ENCODE results near the gene MRPL39.

Gene MRPL39

DNA sequence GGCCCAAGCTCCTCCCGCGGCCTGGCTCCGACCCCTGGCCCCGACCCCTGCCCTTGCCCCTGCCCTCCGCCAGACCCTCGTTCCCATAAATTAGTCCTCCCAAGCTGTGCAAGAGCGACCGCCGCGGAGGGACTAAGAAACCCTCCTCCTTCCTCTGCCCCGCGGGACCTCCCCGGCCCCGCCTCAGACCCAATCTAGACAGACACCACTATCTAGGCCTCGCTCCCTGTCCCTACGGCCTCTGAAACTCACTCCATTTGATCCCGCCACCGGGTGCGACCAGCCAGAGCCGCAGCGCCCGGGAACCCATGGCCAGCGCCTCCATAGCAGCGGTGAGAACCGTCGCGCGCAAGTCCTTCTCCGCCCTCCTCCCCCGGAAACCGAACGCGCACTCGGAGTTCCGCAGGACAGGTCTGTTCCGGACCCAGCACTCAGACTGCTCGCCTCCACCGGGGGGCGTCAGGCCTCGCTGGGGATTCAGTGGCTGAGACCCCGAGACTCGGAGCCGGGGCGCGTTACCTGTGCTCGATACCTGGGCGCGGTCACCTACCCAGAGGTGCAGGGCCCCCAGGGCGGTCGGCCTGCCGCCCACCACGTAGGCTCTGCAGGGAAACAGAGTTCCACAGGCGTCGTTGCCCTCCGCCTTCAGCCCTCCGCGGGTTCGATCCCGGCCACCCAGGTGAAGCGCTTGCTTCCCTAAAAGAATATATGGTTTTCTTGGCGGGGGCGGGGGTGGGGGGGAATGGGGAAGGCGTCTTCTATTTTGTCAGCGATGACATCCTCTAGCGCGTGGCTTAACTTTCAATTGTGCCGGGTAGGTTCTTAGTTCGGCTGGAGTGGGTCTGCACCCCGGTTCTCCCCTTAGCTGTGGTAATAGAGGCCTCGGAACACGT is at the start of gene MRPL39:
Gene MRPL39 (minus strand): TSS at position 331 of the 893 bp plus-strand sequence. CDS start 6 bp downstream, at position 325.
- peak within 1 kb of the TSS; percentile 94 for H3K4me3 ChIP-seq (ENCODE audit: low read depth, low read length)
- TF ChIP-seq CTCF (IDR thresholded peaks at IDR 0.05; ENCODE audit: low read depth, low read length, missing control alignments) = peak; percentile 69
- DNase-seq (ENCODE audit: low read depth) = peak; percentile 76

DNA sequence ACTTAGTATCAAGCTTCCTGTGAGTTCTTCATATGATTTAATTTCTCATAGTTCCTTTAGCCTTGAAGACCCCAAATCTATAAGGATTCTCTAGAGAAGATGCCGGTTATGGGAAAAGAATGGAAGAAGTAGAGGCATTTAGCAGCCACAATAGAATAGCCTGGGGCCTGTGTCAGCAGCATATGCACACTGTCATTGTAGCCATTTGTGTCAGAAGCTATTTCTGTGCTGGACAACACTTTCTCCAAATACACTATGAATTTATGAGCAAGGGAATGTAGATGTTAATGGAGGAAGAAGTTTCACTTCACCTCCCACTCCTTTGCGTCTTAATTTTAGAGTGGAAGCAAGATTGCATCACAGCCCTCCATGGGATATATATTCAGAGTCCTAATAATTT is 49.1 kb upstream of the MRPL39 start:
- H3K4me3 ChIP-seq (ENCODE audit: low read depth, low read length) = no peak overlapping the region
- TF ChIP-seq CTCF (IDR thresholded peaks at IDR 0.05; ENCODE audit: low read depth, low read length, missing control alignments) = no peak
- DNase-seq (ENCODE audit: low read depth) = no peak

- TF ChIP-seq CTCF (IDR thresholded peaks at IDR 0.05; ENCODE audit: low read depth, low read length, missing control alignments) = no peak
- H3K4me3 ChIP-seq (ENCODE audit: low read depth, low read length) = no peak overlapping the region
- DNase-seq (ENCODE audit: low read depth) = no peak
Measured at GRCh38 chr21:25649146-25649545, 41.9 kb upstream of the MRPL39 start.

DNA sequence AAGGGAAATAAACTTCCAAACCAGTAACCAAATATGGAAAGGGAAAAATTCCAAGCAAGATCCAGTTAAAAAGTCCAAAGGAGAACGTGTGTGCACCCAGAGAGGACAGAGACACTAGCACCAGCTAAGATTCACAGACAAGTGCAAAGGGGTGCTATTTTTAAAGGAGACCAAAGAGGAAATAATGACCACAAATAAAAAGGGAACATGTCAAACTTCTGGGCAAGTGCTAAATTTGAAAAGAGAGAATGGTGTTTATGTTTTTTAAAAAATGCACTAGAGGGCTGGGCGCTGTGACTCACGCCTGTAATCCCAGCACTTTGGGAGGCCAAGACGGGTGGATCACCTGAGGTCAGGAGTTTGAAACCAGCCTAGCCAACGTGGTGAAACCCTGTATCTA is 40.4 kb upstream of the MRPL39 start:
- no peak for TF ChIP-seq CTCF (IDR thresholded peaks at IDR 0.05; ENCODE audit: low read depth, low read length, missing control alignments)
- no peak overlapping the region for H3K4me3 ChIP-seq (ENCODE audit: low read depth, low read length)
- no peak for DNase-seq (ENCODE audit: low read depth)

GRCh38 chr21:25646474-25646873 is 39.2 kb upstream of the MRPL39 start:
- TF ChIP-seq CTCF (IDR thresholded peaks at IDR 0.05; ENCODE audit: low read depth, low read length, missing control alignments) = no peak
- no peak for DNase-seq (ENCODE audit: low read depth)
- H3K4me3 ChIP-seq (ENCODE audit: low read depth, low read length) = no peak overlapping the region

DNA sequence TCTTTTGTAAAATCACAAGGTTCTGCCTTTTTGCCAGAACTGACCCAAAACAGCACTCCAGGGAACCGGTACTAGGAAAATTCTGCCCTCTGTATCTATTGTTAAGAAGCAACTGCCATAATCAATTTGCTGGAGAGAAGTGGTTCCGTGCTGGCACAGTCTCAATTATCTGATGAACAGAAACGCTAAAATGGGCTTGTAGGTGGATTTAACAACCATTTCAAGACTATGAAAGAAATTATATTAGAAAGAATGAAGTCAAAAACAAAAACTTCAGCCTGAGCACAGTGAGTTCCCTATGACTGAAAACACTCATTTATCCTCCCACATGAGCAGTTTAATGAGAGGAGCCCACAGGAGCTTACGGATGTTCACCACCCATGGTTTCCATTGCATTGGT is 36.2 kb upstream of the MRPL39 start:
- TF ChIP-seq CTCF (IDR thresholded peaks at IDR 0.05; ENCODE audit: low read depth, low read length, missing control alignments) = no peak
- DNase-seq (ENCODE audit: low read depth) = no peak
- H3K4me3 ChIP-seq (ENCODE audit: low read depth, low read length) = no peak overlapping the region

- no peak for DNase-seq (ENCODE audit: low read depth)
- H3K4me3 ChIP-seq (ENCODE audit: low read depth, low read length) = no peak overlapping the region
- TF ChIP-seq CTCF (IDR thresholded peaks at IDR 0.05; ENCODE audit: low read depth, low read length, missing control alignments) = no peak
Measured at GRCh38 chr21:25640943-25641292, 33.6 kb upstream of the MRPL39 start.
